Neural progenitor cell (in vitro differentiated cells): ENCODE measurements around the gene PERM1. TPM values are rescaled to one million over a fixed set of nuclear protein-coding genes. Genes with fewer than 3 reads are reported as not detected.
A peak's percentile ranks its signal among the peaks of the same experiment; 100 is the strongest.

Source experiments
- DNase-seq: peaks from one replicate; pipeline ENCODE4 v3.0.0-alpha.2; 2016; ENCODE audit warnings: low spot score
- H2AFZ ChIP-seq: fragments of 200-600 bp; sonication (generic); replicated peaks from 2 replicates; pipeline ENCODE4 v1.6.1; 2016; ENCODE audit warnings: antibody characterized with exemption
- H3F3A ChIP-seq: fragments of 200-600 bp; sonication (generic); 2 replicates; pipeline ENCODE4 v1.6.1; 2016; ENCODE audit warnings: antibody characterized with exemption, low read depth
- H3K27ac ChIP-seq: fragments of 200-600 bp; sonication (generic); 2 replicates; pipeline ENCODE4 v1.5.1; 2016; ENCODE audit warnings: mild to moderate bottlenecking
- H3K27me3 ChIP-seq: fragments of 200-600 bp; sonication (generic); 2 replicates; pipeline ENCODE4 v1.6.1; 2016; ENCODE audit warnings: mild to moderate bottlenecking, moderate library complexity
- H3K36me3 ChIP-seq: fragments of 200-600 bp; sonication (generic); 2 replicates; pipeline ENCODE4 v1.5.1; 2016
- H3K4me1 ChIP-seq: fragments of 200-600 bp; sonication (generic); 2 replicates; pipeline ENCODE4 v1.6.1; 2016; ENCODE audit warnings: mixed run types
- H3K4me2 ChIP-seq: fragments of 200-600 bp; sonication (generic); 2 replicates; pipeline ENCODE4 v1.6.1; 2016
- H3K4me3 ChIP-seq: fragments of 200-600 bp; sonication (generic); 2 replicates; pipeline ENCODE4 v1.5.1; 2016
- H3K79me2 ChIP-seq: fragments of 200-600 bp; sonication (generic); 2 replicates; pipeline ENCODE4 v1.6.1; 2016; ENCODE audit warnings: low read depth
- H3K9ac ChIP-seq: fragments of 200-600 bp; sonication (generic); 2 replicates; pipeline ENCODE4 v1.6.1; 2016
- H3K9me3 ChIP-seq: fragments of 200-600 bp; sonication (generic); 2 replicates; pipeline ENCODE4 v1.5.1; 2016; ENCODE audit warnings: low read depth
- H4K20me1 ChIP-seq: fragments of 200-600 bp; sonication (generic); 2 replicates; pipeline ENCODE4 v1.6.1; 2016; ENCODE audit warnings: low read depth
- H3K27ac Mint-ChIP-seq: 3 replicates; pipeline ENCODE4 v1.8.0; 2021; ENCODE audit warnings: mixed read lengths
- H3K27me3 Mint-ChIP-seq: 2 replicates; pipeline ENCODE4 v1.8.0; 2022; ENCODE audit warnings: low read depth, mild to moderate bottlenecking, inconsistent platforms, moderate library complexity, mixed read lengths; ENCODE audit not compliant: insufficient read depth
- H3K36me3 Mint-ChIP-seq: 3 replicates; pipeline ENCODE4 v1.8.0; 2021; ENCODE audit warnings: mixed read lengths
- H3K4me1 Mint-ChIP-seq: 3 replicates; pipeline ENCODE4 v1.8.0; 2021; ENCODE audit warnings: mixed read lengths
- H3K4me3 Mint-ChIP-seq: 3 replicates; pipeline ENCODE4 v1.8.0; 2021; ENCODE audit warnings: mild to moderate bottlenecking, moderate library complexity, mixed read lengths
- H3K9me3 Mint-ChIP-seq: 3 replicates; pipeline ENCODE4 v1.8.0; 2020; ENCODE audit warnings: mixed read lengths
- EZH2 ChIP-seq: fragments of 200-600 bp; sonication (generic); IDR thresholded peaks from 2 replicates; pipeline ENCODE4 v1.6.1; 2017; ENCODE audit warnings: antibody characterized with exemption, mild to moderate bottlenecking, moderate library complexity
- EZH2phosphoT487 ChIP-seq: fragments of 200-600 bp; sonication (generic); IDR thresholded peaks from 2 replicates; pipeline ENCODE4 v1.6.1; 2017; ENCODE audit warnings: antibody characterized with exemption
- total RNA-seq: library from RNA; depleted of rRNA; stranded (reverse); fragments of >200 nt; gene quantifications from 2 replicates; pipeline ENCODE4 v1.2.3, GENCODE V29; 2015; ENCODE audit warnings: low replicate concordance
- TF ChIP-seq, protein P1 (sequence below): fragments of 200-600 bp; sonication (generic); IDR thresholded peaks from 2 replicates; pipeline ENCODE4 v1.5.1; 2017; ENCODE audit warnings: antibody characterized with exemption, mild to moderate bottlenecking

Gene PERM1
- total RNA-seq, 1 donor from 2014 or later, result not detected

DNA sequence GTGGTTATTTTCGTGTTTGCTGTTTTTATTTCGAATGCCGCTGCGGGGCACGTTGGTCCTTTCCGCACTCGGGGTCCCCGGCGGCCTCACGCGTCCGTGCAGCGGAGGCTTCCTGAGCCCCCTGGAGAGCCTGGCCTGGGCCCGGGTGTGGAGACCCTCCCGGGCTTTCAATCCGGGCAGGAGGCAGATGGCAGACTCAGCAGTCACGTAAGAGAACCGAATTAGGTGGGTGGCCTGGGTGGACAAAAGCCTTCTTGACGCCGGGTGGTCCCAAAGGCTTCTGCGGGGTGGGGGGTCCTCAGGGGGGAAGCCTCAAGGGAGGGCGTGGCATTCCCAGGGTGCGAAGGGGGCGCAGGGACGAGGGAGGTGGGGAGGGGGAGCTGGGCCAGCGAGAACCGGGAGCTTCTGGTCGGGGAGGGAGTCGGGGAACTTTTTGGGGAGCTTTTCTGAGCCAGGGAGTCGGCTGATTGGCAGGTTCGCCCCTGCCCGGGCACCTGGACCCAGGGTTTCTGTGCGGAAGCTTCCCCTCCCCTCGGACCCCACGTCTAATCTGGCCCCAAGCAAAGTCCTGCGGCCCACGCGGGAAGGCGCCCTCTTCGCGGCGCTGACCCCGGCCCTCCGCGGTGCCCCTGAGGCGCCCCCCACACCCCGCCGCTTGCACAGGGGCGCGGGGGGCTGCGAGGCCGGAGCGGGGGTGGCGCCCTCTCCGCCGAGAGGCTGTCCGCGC is 19.3 kb upstream of the PERM1 start:
- H3K9ac ChIP-seq, result no peak overlapping the region
- H3K36me3 Mint-ChIP-seq, result no peaks in the 10 kb centered on the region
- H3K27me3 ChIP-seq, result peaks cover 74% of the 10 kb centered on the region
- peak overlapping the region; percentile 97 for H3K4me2 ChIP-seq
- H2AFZ ChIP-seq, result no peak overlapping the region
- H3K9me3 ChIP-seq, result no peaks in the 10 kb centered on the region
- H3F3A ChIP-seq, result peaks cover 37% of the 10 kb centered on the region
- no peaks in the 10 kb centered on the region for H3K79me2 ChIP-seq
- H3K4me1 Mint-ChIP-seq, result peaks cover 27% of the 10 kb centered on the region
- no peaks in the 10 kb centered on the region for H3K9me3 Mint-ChIP-seq
- peak overlapping the region; percentile 91 for H3K4me3 Mint-ChIP-seq
- H3K27me3 Mint-ChIP-seq, result peaks cover 10% of the 10 kb centered on the region
- no peaks in the 10 kb centered on the region for H3K36me3 ChIP-seq
- H3K4me3 ChIP-seq, result peak overlapping the region; percentile 70
- H3K4me1 ChIP-seq, result peaks cover 38% of the 10 kb centered on the region
- H3K27ac Mint-ChIP-seq, result peak overlapping the region; percentile 98
- peak; percentile 67 for DNase-seq
- H4K20me1 ChIP-seq, result peaks cover 22% of the 10 kb centered on the region
- TF ChIP-seq, protein P1, sequence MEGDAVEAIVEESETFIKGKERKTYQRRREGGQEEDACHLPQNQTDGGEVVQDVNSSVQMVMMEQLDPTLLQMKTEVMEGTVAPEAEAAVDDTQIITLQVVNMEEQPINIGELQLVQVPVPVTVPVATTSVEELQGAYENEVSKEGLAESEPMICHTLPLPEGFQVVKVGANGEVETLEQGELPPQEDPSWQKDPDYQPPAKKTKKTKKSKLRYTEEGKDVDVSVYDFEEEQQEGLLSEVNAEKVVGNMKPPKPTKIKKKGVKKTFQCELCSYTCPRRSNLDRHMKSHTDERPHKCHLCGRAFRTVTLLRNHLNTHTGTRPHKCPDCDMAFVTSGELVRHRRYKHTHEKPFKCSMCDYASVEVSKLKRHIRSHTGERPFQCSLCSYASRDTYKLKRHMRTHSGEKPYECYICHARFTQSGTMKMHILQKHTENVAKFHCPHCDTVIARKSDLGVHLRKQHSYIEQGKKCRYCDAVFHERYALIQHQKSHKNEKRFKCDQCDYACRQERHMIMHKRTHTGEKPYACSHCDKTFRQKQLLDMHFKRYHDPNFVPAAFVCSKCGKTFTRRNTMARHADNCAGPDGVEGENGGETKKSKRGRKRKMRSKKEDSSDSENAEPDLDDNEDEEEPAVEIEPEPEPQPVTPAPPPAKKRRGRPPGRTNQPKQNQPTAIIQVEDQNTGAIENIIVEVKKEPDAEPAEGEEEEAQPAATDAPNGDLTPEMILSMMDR, result no peak
- TF ChIP-seq EZH2 (peak; percentile 75), EZH2phosphoT487 (peak; percentile 59)
- H3K27ac ChIP-seq, result no peak overlapping the region

DNA sequence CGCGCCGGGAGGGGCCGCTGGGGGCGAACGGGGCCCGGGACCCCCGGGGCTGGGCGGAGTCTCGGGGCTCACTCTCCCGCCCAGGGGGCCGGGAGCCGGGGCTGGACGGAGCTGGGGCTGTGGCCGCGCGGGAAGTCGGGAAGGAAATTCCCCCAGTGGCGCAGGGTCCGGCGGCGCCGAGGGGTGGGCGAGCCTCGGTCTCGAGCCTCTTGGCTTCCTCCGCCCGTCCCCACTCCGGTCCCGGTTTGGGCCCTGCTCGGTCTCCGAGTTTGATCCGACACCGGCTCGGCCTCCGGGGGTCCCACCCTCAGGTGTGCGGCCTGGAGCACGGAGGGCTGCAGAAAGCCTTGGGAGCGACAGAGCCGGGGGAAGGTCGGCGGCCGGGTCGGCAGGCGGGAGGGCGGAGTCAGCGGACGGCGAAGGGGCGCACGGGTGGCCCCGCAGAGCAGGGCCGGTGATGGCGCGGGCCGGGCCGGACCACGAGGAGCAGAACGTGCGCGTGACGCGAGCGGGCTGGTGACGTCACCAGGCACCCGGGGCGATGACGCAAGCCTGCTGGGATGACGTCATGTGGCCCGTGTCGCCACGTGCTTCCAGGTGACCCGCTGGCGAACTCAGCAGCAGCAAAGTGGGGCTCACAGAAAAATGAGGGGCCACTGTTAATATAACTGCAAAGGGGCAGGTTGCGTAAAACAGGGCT is 18.6 kb upstream of the PERM1 start:
- peaks cover 37% of the 10 kb centered on the region for H3F3A ChIP-seq
- peak overlapping the region; percentile 97 for H3K4me2 ChIP-seq
- H3K9me3 ChIP-seq, result no peaks in the 10 kb centered on the region
- H2AFZ ChIP-seq, result peak overlapping the region; percentile 59
- H3K4me3 ChIP-seq, result peak overlapping the region; percentile 70
- H3K4me1 Mint-ChIP-seq, result peaks cover 27% of the 10 kb centered on the region
- H3K27ac Mint-ChIP-seq, result peak overlapping the region; percentile 98
- H3K27me3 ChIP-seq, result peaks cover 81% of the 10 kb centered on the region
- H3K36me3 Mint-ChIP-seq, result peaks cover 2% of the 10 kb centered on the region
- peak overlapping the region; percentile 91 for H3K4me3 Mint-ChIP-seq
- peaks cover 2% of the 10 kb centered on the region for H3K9me3 Mint-ChIP-seq
- no peaks in the 10 kb centered on the region for H3K36me3 ChIP-seq
- peak; percentile 84 for DNase-seq
- peaks cover 22% of the 10 kb centered on the region for H4K20me1 ChIP-seq
- peaks cover 13% of the 10 kb centered on the region for H3K27me3 Mint-ChIP-seq
- H3K9ac ChIP-seq, result peak overlapping the region; percentile 65
- peaks cover 32% of the 10 kb centered on the region for H3K4me1 ChIP-seq
- H3K79me2 ChIP-seq, result no peaks in the 10 kb centered on the region
- peak overlapping the region; percentile 86 for H3K27ac ChIP-seq
- TF ChIP-seq EZH2phosphoT487 (no peak), EZH2 (no peak)
- TF ChIP-seq, protein P1, result no peak

DNA sequence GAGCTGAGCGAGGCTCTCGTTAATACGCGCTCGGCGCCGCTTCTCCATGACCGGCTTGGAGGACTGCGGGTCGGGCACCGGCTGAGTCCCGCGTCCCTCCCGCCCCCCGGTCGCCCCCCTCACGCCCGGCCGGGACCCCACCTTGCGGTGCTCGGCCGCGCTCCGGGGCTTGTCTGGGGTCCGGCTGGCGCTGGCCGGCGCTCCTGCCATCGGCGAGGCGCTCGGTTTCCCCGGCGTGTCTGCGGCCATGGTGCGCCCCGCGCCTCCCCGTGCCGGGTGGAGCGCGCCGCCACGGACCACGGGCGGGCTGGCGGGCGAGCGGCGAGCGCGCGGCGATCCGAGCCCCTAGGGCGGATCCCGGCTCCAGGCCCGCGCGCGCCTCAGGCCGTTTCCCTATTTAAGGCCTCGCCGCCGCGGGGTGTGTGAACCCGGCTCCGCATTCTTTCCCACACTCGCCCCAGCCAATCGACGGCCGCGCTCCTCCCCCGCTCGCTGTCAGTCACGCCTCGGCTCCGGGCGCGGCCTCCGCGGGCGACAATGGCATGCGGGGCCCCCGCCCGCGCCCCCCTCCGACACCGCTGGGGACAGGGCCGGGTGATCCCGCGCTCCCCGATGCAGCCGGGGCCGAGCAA is 17.9 kb upstream of the PERM1 start, which contains the start of gene HES4:
Gene HES4, minus strand, starts transcription at position 373 of the 632 bp plus-strand sequence. Its CDS starts 124 bp downstream, at position 249.
- Histone ChIP-seq H3K9ac (peak within 1 kb of the TSS; percentile 72), H2AFZ (peak within 1 kb of the TSS; percentile 59)

More for the DNA sequence above, 17.9 kb upstream of the PERM1 start, which contains the start of gene HES4:
- peaks cover 26% of the 10 kb centered on the region for H3K4me1 ChIP-seq
- peak within 1 kb of the TSS; percentile 91 for H3K4me3 Mint-ChIP-seq
- peaks cover 22% of the 10 kb centered on the region for H4K20me1 ChIP-seq
- peaks cover 88% of the 10 kb centered on the region for H3K27me3 ChIP-seq
- peak; percentile 98 for DNase-seq
- H3K9me3 Mint-ChIP-seq, result peaks cover 3% of the 10 kb centered on the region
- peaks cover 31% of the 10 kb centered on the region for H3F3A ChIP-seq
- no peaks in the 10 kb centered on the region for H3K79me2 ChIP-seq
- peak within 1 kb of the TSS; percentile 98 for H3K27ac Mint-ChIP-seq
- H3K4me3 ChIP-seq, result peak within 1 kb of the TSS; percentile 70
- H3K4me2 ChIP-seq, result peak within 1 kb of the TSS; percentile 97
- no peaks in the 10 kb centered on the region for H3K9me3 ChIP-seq
- H3K36me3 ChIP-seq, result no peaks in the 10 kb centered on the region
- TF ChIP-seq EZH2phosphoT487 (peak; percentile 28), EZH2 (no peak)
- H3K36me3 Mint-ChIP-seq, result peaks cover 2% of the 10 kb centered on the region
- H3K27me3 Mint-ChIP-seq, result peaks cover 16% of the 10 kb centered on the region
- H3K27ac ChIP-seq, result peak within 1 kb of the TSS; percentile 86
- peaks cover 20% of the 10 kb centered on the region for H3K4me1 Mint-ChIP-seq
